HEK293 (cell line): Measurements from ENCODE around the gene KATNB1.

Source experiments
- CTCF ChIA-PET: fragments of 350-600 bp; formaldehyde crosslinking; extraction: SDS; loops from one replicate; lab custom pipeline; 2021; ENCODE audit warnings: antibody characterized with exemption; lab: Yijun Ruan, JAX
- POLR2A ChIA-PET: fragments of 300-600 bp; formaldehyde crosslinking; extraction: SDS; loops from one replicate; lab custom pipeline; 2020; ENCODE audit warnings: antibody characterized with exemption, inconsistent platforms; lab: Yijun Ruan, JAX
- H3K27ac ChIP-seq: fragments of 200-500 bp; sonication (Bioruptor generic); 2 replicates; pipeline ENCODE4 v1.5.1; 2014; ENCODE audit warnings: low read depth, low read length, control low read depth, inconsistent platforms; ENCODE audit errors: extremely low read depth
- H3K36me3 ChIP-seq, 2 experiments: fragments of 200-500 bp in 1 of 2; sonication (Bioruptor generic) in 1 of 2; 1 replicate in 1 of 2; 2 replicates in 1 of 2; pipeline ENCODE4 v1.5.1; 2014 to 2017; ENCODE audit warnings: inconsistent platforms in 2 of 2, low read length in 2 of 2; ENCODE audit not compliant: control insufficient read depth in 2 of 2, insufficient read depth in 1 of 2
- H3K4me1 ChIP-seq: fragments of 200-500 bp; sonication (Bioruptor generic); 2 replicates; pipeline ENCODE4 v1.5.1; 2014; ENCODE audit warnings: mild to moderate bottlenecking, low read length, inconsistent platforms; ENCODE audit not compliant: control insufficient read depth, insufficient read depth
- H3K4me3 ChIP-seq: 2 replicates; pipeline ENCODE4 v1.5.1; 2011; ENCODE audit warnings: low read depth, mild to moderate bottlenecking, control low read depth, low read length, moderate library complexity
- H3K9me3 ChIP-seq: fragments of 200-500 bp; sonication (Bioruptor generic); 2 replicates; pipeline ENCODE4 v1.5.1; 2014; ENCODE audit warnings: low read depth, low read length, inconsistent platforms; ENCODE audit not compliant: control insufficient read depth, insufficient read depth
- HOXC10 ChIP-seq: sonication (generic); formaldehyde crosslinking; IDR thresholded peaks from 2 replicates; pipeline ENCODE4 v1.8.1; 2023; ENCODE audit warnings: mild to moderate bottlenecking, missing genetic modification reagents
- OVOL3 ChIP-seq: fragments of 450-650 bp; formaldehyde crosslinking; IDR thresholded peaks from 2 replicates; pipeline ENCODE4 v1.5.1; 2016; ENCODE audit warnings: missing biosample characterization, missing genetic modification characterization
- PRDM6 ChIP-seq: fragments of 450-650 bp; formaldehyde crosslinking; IDR thresholded peaks from 2 replicates; pipeline ENCODE4 v1.5.1; 2017; ENCODE audit warnings: missing biosample characterization, missing genetic modification characterization
- YY2 ChIP-seq: fragments of 450-650 bp; formaldehyde crosslinking; IDR thresholded peaks from 2 replicates; pipeline ENCODE4 v1.5.1; 2016; ENCODE audit warnings: missing biosample characterization, missing genetic modification characterization
- ZFP69B ChIP-seq: fragments of 450-650 bp; formaldehyde crosslinking; IDR thresholded peaks from 2 replicates; pipeline ENCODE4 v1.5.1; 2016; ENCODE audit warnings: missing biosample characterization, missing genetic modification characterization
- ZIC2 ChIP-seq: fragments of 450-650 bp; formaldehyde crosslinking; IDR thresholded peaks from 2 replicates; pipeline ENCODE4 v1.5.1; 2016; ENCODE audit warnings: missing biosample characterization, missing genetic modification characterization
- ZNF248 ChIP-seq: fragments of 450-650 bp; formaldehyde crosslinking; IDR thresholded peaks from 2 replicates; pipeline ENCODE4 v1.5.1; 2017; ENCODE audit warnings: missing biosample characterization, missing genetic modification characterization
- ZNF335 ChIP-seq: fragments of 450-650 bp; formaldehyde crosslinking; conservative IDR thresholded peaks from 2 replicates; pipeline ENCODE4 v1.5.1; 2016; ENCODE audit warnings: missing biosample characterization, missing genetic modification characterization
- ZNF404 ChIP-seq: fragments of 450-650 bp; formaldehyde crosslinking; IDR thresholded peaks from 2 replicates; pipeline ENCODE4 v1.5.1; 2017; ENCODE audit warnings: missing biosample characterization, missing genetic modification characterization
- ZNF510 ChIP-seq: fragments of 450-650 bp; formaldehyde crosslinking; IDR thresholded peaks from 2 replicates; pipeline ENCODE4 v1.5.1; 2018; ENCODE audit warnings: mild to moderate bottlenecking, missing genetic modification characterization, missing biosample characterization; ENCODE audit not compliant: insufficient replicate concordance
- ZNF580 ChIP-seq: fragments of 450-650 bp; formaldehyde crosslinking; IDR thresholded peaks from 2 replicates; pipeline ENCODE4 v1.5.1; 2016; ENCODE audit warnings: missing biosample characterization, missing genetic modification characterization
- TF ChIP-seq, protein P1 (sequence below): fragments of 450-650 bp; formaldehyde crosslinking; IDR thresholded peaks from 2 replicates; pipeline ENCODE4 v1.5.1; 2016; ENCODE audit warnings: missing biosample characterization, missing genetic modification characterization
- TF ChIP-seq, protein P2 (sequence below): fragments of 450-650 bp; formaldehyde crosslinking; IDR thresholded peaks from 2 replicates; pipeline ENCODE4 v1.5.1; 2016; ENCODE audit warnings: missing biosample characterization, missing genetic modification characterization

KATNB1 gene

DNA sequence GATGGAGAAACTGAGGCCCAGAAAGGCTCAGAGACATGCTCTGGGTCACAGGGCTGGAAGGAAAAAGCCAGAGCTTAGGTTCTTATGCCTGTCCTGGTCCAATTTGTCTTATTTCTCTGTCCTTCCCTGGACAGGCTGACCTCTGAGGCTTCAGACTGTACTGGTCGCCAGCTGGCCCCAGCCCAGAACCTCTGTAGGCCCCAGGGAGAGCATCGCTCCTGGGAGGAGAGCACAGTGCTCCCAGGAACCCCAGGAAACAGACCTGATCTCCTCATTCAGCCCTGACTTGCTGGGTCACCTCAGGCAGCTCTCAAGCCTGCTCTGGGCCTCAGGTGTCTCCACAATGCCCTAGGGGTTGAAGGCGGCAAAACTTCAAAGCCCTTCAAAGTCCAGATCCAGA is 36.1 kb upstream of the KATNB1 start (continued):
- TF ChIP-seq PRDM6 (no peak), YY2 (no peak), HOXC10 (no peak), ZNF404 (tag by site-specific recombination) (no peak), ZNF580 (tag by site-specific recombination) (no peak), OVOL3 (tag by site-specific recombination) (no peak)
- TF ChIP-seq, protein P1, sequence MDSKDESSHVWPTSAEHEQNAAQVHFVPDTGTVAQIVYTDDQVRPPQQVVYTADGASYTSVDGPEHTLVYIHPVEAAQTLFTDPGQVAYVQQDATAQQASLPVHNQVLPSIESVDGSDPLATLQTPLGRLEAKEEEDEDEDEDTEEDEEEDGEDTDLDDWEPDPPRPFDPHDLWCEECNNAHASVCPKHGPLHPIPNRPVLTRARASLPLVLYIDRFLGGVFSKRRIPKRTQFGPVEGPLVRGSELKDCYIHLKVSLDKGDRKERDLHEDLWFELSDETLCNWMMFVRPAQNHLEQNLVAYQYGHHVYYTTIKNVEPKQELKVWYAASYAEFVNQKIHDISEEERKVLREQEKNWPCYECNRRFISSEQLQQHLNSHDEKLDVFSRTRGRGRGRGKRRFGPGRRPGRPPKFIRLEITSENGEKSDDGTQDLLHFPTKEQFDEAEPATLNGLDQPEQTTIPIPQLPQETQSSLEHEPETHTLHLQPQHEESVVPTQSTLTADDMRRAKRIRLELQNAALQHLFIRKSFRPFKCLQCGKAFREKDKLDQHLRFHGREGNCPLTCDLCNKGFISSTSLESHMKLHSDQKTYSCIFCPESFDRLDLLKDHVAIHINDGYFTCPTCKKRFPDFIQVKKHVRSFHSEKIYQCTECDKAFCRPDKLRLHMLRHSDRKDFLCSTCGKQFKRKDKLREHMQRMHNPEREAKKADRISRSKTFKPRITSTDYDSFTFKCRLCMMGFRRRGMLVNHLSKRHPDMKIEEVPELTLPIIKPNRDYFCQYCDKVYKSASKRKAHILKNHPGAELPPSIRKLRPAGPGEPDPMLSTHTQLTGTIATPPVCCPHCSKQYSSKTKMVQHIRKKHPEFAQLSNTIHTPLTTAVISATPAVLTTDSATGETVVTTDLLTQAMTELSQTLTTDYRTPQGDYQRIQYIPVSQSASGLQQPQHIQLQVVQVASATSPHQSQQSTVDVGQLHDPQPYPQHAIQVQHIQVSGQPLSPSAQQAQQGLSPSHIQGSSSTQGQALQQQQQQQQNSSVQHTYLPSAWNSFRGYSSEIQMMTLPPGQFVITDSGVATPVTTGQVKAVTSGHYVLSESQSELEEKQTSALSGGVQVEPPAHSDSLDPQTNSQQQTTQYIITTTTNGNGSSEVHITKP (tag by site-specific recombination), result no peak

GRCh38 chr16:57699899-57700298 is 35.7 kb upstream of the KATNB1 start:
- no peak overlapping the region for H3K27ac ChIP-seq
- H3K4me1 ChIP-seq, result no peaks in the 10 kb centered on the region
- CTCF ChIA-PET, result interaction anchor here (0.6 to 0.7 kb wide), 2 partner anchors 56 to 1050 kb away, joined by 3 read pairs; no protein-coding TSS in a partner anchor
- TF ChIP-seq ZNF510, result no peak
- TF ChIP-seq ZNF248 (tag by site-specific recombination), result no peak
- TF ChIP-seq, protein P2, sequence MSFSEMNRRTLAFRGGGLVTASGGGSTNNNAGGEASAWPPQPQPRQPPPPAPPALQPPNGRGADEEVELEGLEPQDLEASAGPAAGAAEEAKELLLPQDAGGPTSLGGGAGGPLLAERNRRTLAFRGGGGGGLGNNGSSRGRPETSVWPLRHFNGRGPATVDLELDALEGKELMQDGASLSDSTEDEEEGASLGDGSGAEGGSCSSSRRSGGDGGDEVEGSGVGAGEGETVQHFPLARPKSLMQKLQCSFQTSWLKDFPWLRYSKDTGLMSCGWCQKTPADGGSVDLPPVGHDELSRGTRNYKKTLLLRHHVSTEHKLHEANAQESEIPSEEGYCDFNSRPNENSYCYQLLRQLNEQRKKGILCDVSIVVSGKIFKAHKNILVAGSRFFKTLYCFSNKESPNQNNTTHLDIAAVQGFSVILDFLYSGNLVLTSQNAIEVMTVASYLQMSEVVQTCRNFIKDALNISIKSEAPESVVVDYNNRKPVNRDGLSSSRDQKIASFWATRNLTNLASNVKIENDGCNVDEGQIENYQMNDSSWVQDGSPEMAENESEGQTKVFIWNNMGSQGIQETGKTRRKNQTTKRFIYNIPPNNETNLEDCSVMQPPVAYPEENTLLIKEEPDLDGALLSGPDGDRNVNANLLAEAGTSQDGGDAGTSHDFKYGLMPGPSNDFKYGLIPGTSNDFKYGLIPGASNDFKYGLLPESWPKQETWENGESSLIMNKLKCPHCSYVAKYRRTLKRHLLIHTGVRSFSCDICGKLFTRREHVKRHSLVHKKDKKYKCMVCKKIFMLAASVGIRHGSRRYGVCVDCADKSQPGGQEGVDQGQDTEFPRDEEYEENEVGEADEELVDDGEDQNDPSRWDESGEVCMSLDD (tag by site-specific recombination), result no peak
- POLR2A ChIA-PET, result no interaction called here
- H3K4me3 ChIP-seq, result no peak overlapping the region
- H3K9me3 ChIP-seq, result no peaks in the 10 kb centered on the region
- H3K36me3 ChIP-seq, result no peaks in the 10 kb centered on the region

DNA sequence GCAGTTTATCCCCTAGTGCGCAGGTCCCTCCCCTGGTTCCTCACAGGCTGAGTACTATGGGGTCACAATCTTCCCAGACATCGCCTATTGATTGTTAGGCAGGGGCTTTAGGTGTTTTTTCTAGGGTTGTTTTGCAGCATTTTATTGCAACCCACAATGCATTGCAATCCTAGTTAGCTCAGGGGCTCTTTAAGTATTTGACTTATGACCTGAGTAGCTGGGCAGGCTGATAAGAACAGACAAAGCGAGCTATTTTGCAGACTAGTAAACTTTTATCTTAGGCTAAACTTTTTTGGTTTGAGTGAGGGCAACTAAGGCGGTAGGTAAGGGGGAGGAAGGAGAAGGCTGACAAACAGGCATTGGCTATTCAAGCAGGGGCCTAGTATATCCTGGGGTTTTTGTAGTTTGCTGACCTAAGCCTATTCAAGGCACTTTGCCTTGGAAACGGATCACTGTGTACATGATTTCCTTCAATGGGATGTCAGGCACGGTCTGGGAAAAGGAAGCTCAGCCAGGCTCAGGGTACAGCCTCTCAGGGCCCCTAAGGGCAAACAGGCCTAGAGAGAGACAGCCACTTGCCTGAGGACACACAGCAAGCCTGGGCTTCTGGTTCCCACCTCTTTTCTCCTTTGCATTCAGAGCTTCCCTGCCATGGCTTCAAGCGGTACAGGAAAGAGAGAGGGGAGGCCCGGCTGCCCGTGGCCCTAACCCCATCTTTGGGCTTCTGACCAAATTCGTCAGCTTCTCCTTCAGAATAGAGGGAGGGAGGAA is 34.6 kb upstream of the KATNB1 start:
- ChIA-PET POLR2A (no interaction called here), CTCF (interaction anchor here (0.6 to 1.9 kb wide), 3 partner anchors 52 to 276 kb away, joined by 3 to 5 read pairs (median 4); no protein-coding TSS in a partner anchor)
- TF ChIP-seq ZIC2 (tag by site-specific recombination) (no peak), ZFP69B (tag by site-specific recombination) (no peak), ZNF335 (peak; percentile 55)
- Histone ChIP-seq H3K27ac (no peak overlapping the region), H3K36me3 (no peaks in the 10 kb centered on the region), H3K9me3 (no peaks in the 10 kb centered on the region), H3K4me1 (no peaks in the 10 kb centered on the region), H3K4me3 (no peak overlapping the region)
